Measurements from ENCODE around the gene GFI1.

- TF ChIP-seq HNF4A (CRISPR knock-in tag; IDR thresholded peaks at IDR 0.05) (no peak), GABPA (IDR thresholded peaks at IDR 0.05; ENCODE audit: low read depth, low read length) (no peak), GABPA (CRISPR knock-in tag; IDR thresholded peaks at IDR 0.05; ENCODE audit: low read depth) (no peak), FOXA3 (CRISPR knock-in tag; IDR thresholded peaks at IDR 0.05) (no peak), TAF1 (CRISPR knock-in tag; IDR thresholded peaks at IDR 0.05) (no peak), YY1 (IDR thresholded peaks at IDR 0.05; ENCODE audit: insufficient read depth, insufficient replicate concordance, low read depth, low read length) (no peak)
- TF ChIP-seq, protein P1, sequence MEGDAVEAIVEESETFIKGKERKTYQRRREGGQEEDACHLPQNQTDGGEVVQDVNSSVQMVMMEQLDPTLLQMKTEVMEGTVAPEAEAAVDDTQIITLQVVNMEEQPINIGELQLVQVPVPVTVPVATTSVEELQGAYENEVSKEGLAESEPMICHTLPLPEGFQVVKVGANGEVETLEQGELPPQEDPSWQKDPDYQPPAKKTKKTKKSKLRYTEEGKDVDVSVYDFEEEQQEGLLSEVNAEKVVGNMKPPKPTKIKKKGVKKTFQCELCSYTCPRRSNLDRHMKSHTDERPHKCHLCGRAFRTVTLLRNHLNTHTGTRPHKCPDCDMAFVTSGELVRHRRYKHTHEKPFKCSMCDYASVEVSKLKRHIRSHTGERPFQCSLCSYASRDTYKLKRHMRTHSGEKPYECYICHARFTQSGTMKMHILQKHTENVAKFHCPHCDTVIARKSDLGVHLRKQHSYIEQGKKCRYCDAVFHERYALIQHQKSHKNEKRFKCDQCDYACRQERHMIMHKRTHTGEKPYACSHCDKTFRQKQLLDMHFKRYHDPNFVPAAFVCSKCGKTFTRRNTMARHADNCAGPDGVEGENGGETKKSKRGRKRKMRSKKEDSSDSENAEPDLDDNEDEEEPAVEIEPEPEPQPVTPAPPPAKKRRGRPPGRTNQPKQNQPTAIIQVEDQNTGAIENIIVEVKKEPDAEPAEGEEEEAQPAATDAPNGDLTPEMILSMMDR (CRISPR knock-in tag; IDR thresholded peaks at IDR 0.05), result no peak
Observed at GRCh38 chr1:92500552-92500951, 13.8 kb upstream of the GFI1 start.

Measured in HepG2 (cell line).